ENCODE data around the gene MYL5.

- TF ChIP-seq GATA2 (IDR thresholded peaks at IDR 0.05; ENCODE audit: low read depth, low read length): no peak
- no peak for TF ChIP-seq GATA3 (IDR thresholded peaks at IDR 0.05; ENCODE audit: low read depth, low read length)
Measured at GRCh38 chr4:708631-708933, 34.2 kb downstream of the MYL5 start.
